ENCODE results near the gene MATN4.
A peak's percentile ranks its signal among the peaks of the same experiment; 100 is the strongest.

The MATN4 gene

GRCh38 chr20:45290677-45291355 is 17.3 kb downstream of the MATN4 start:
- peak; percentile 62 for DNase-seq (ENCODE audit: low read depth)

GRCh38 chr20:45289942-45290676 is 18.0 kb downstream of the MATN4 start:
- DNase-seq (ENCODE audit: low read depth): no peak

- no peak for DNase-seq (ENCODE audit: low read depth)
Measured at GRCh38 chr20:45288860-45289259, 19.2 kb downstream of the MATN4 start.

GRCh38 chr20:45288376-45288775 is 19.7 kb downstream of the MATN4 start:
- no peak for DNase-seq (ENCODE audit: low read depth)

GRCh38 chr20:45283551-45284057 is 24.5 kb downstream of the MATN4 start:
- DNase-seq (ENCODE audit: low read depth): no peak

GRCh38 chr20:45282700-45283550 is 25.2 kb downstream of the MATN4 start:
- no peak for DNase-seq (ENCODE audit: low read depth)

GRCh38 chr20:45279992-45280391 is 28.1 kb downstream of the MATN4 start:
- no peak for DNase-seq (ENCODE audit: low read depth)

- no peak for DNase-seq (ENCODE audit: low read depth)
Measured at GRCh38 chr20:45275338-45275737, 32.8 kb downstream of the MATN4 start.

GRCh38 chr20:45269754-45270270 is 38.3 kb downstream of the MATN4 start:
- no peak for DNase-seq (ENCODE audit: low read depth)

- DNase-seq (ENCODE audit: low read depth): no peak
Measured at GRCh38 chr20:45269056-45269455, 39.0 kb downstream of the MATN4 start.

GRCh38 chr20:45268531-45268930 is 39.6 kb downstream of the MATN4 start:
- DNase-seq (ENCODE audit: low read depth): no peak

- no peak for DNase-seq (ENCODE audit: low read depth)
Measured at GRCh38 chr20:45266977-45267376, 41.1 kb downstream of the MATN4 start.

- no peak for DNase-seq (ENCODE audit: low read depth)
Measured at GRCh38 chr20:45263556-45264266, 44.4 kb downstream of the MATN4 start.

- no peak for DNase-seq (ENCODE audit: low read depth)
Measured at GRCh38 chr20:45258664-45259063, 49.4 kb downstream of the MATN4 start.

- no peak for DNase-seq (ENCODE audit: low read depth)
Measured at GRCh38 chr20:45258259-45258658, 49.8 kb downstream of the MATN4 start.

GRCh38 chr20:45257711-45258110 is 50.4 kb downstream of the MATN4 start:
- DNase-seq (ENCODE audit: low read depth): no peak

- DNase-seq (ENCODE audit: low read depth): no peak
Measured at GRCh38 chr20:45257161-45257560, 50.9 kb downstream of the MATN4 start.

- peak; percentile 71 for DNase-seq (ENCODE audit: low read depth)
Measured at GRCh38 chr20:45254383-45255262, 53.5 kb downstream of the MATN4 start, which contains the start of gene SLPI. Gene SLPI (minus strand): TSS chr20:45254564. CDS start chr20:45254543, 21 bp downstream.

GRCh38 chr20:45253261-45253660 is 54.8 kb downstream of the MATN4 start:
- no peak for DNase-seq (ENCODE audit: low read depth)

- DNase-seq (ENCODE audit: low read depth): no peak
Measured at GRCh38 chr20:45251884-45252560, 56.1 kb downstream of the MATN4 start.
